ENCODE results near the gene ABCA13.

ABCA13 gene

GRCh38 chr7:48636391-48637015 is 465.2 kb downstream of the ABCA13 start:
- TF ChIP-seq FOXP2 (optimal IDR thresholded peaks at IDR 0.05; ENCODE audit: borderline replicate concordance, extremely low read depth, extremely low read length, insufficient read depth): no peak
- TF ChIP-seq TAF1 (IDR thresholded peaks at IDR 0.05; ENCODE audit: borderline replicate concordance, insufficient read depth, low read length): no peak
- no peak for TF ChIP-seq POLR2AphosphoS5 (IDR thresholded peaks at IDR 0.05; ENCODE audit: low read depth, low read length)
- no peak for TF ChIP-seq SIN3A (IDR thresholded peaks at IDR 0.05; ENCODE audit: borderline replicate concordance, insufficient read depth, low read length)
- TF ChIP-seq REST (IDR thresholded peaks at IDR 0.05; ENCODE audit: insufficient read depth in 1 of 2, low read depth in 2 of 2, low read length in 2 of 2): no peak

GRCh38 chr7:48637382-48637781 is 466.1 kb downstream of the ABCA13 start:
- TF ChIP-seq FOXP2 (optimal IDR thresholded peaks at IDR 0.05; ENCODE audit: borderline replicate concordance, extremely low read depth, extremely low read length, insufficient read depth) (no peak), TAF1 (IDR thresholded peaks at IDR 0.05; ENCODE audit: borderline replicate concordance, insufficient read depth, low read length) (no peak), SIN3A (IDR thresholded peaks at IDR 0.05; ENCODE audit: borderline replicate concordance, insufficient read depth, low read length) (no peak), REST (IDR thresholded peaks at IDR 0.05; ENCODE audit: insufficient read depth in 1 of 2, low read depth in 2 of 2, low read length in 2 of 2) (no peak), POLR2AphosphoS5 (IDR thresholded peaks at IDR 0.05; ENCODE audit: low read depth, low read length) (no peak)

- TF ChIP-seq SIN3A (IDR thresholded peaks at IDR 0.05; ENCODE audit: borderline replicate concordance, insufficient read depth, low read length): no peak
- TF ChIP-seq TAF1 (IDR thresholded peaks at IDR 0.05; ENCODE audit: borderline replicate concordance, insufficient read depth, low read length): no peak
- no peak for TF ChIP-seq FOXP2 (optimal IDR thresholded peaks at IDR 0.05; ENCODE audit: borderline replicate concordance, extremely low read depth, extremely low read length, insufficient read depth)
- no peak for TF ChIP-seq REST (IDR thresholded peaks at IDR 0.05; ENCODE audit: insufficient read depth in 1 of 2, low read depth in 2 of 2, low read length in 2 of 2)
- TF ChIP-seq POLR2AphosphoS5 (IDR thresholded peaks at IDR 0.05; ENCODE audit: low read depth, low read length): no peak
These were observed 466.8 kb downstream of the ABCA13 start for GRCh38 chr7:48638041-48638440.

- no peak for TF ChIP-seq SIN3A (IDR thresholded peaks at IDR 0.05; ENCODE audit: borderline replicate concordance, insufficient read depth, low read length)
- no peak for TF ChIP-seq POLR2AphosphoS5 (IDR thresholded peaks at IDR 0.05; ENCODE audit: low read depth, low read length)
- TF ChIP-seq TAF1 (IDR thresholded peaks at IDR 0.05; ENCODE audit: borderline replicate concordance, insufficient read depth, low read length): no peak
- no peak for TF ChIP-seq REST (IDR thresholded peaks at IDR 0.05; ENCODE audit: insufficient read depth in 1 of 2, low read depth in 2 of 2, low read length in 2 of 2)
- TF ChIP-seq FOXP2 (optimal IDR thresholded peaks at IDR 0.05; ENCODE audit: borderline replicate concordance, extremely low read depth, extremely low read length, insufficient read depth): no peak
These were observed 472.3 kb downstream of the ABCA13 start for GRCh38 chr7:48643431-48644013.
